Measurements from ENCODE around the gene TMBIM6.
"Not testable (repeated sequence)": the region's sequence is repeated elsewhere in the genome, so short reads cannot be mapped to it uniquely, and the experiment has no call there.

Gene TMBIM6

DNA sequence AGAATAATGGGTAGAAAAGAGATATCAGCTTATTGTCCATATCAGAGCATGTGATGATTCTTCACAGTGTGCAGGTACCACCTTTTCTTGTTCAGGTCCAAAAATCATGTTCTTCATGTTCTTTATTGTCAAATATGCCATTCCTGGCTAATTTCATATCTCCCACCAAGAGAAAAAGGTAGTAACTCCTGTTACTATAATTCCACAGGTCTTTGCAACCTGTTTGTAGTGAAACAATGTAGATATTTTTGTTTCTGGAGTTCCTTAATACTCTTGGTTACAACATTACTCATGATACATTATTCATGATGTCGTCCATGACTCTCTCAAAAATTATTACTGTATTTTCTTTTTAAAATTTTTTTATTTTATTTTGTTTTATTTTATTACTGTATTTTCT lies 11.3 kb upstream of the TMBIM6 start:
- no peak for DNase-seq (ENCODE audit: low spot score)

- no peak for DNase-seq (ENCODE audit: low spot score)
Observed at GRCh38 chr12:49730568-49731101, 10.7 kb upstream of the TMBIM6 start.

DNA sequence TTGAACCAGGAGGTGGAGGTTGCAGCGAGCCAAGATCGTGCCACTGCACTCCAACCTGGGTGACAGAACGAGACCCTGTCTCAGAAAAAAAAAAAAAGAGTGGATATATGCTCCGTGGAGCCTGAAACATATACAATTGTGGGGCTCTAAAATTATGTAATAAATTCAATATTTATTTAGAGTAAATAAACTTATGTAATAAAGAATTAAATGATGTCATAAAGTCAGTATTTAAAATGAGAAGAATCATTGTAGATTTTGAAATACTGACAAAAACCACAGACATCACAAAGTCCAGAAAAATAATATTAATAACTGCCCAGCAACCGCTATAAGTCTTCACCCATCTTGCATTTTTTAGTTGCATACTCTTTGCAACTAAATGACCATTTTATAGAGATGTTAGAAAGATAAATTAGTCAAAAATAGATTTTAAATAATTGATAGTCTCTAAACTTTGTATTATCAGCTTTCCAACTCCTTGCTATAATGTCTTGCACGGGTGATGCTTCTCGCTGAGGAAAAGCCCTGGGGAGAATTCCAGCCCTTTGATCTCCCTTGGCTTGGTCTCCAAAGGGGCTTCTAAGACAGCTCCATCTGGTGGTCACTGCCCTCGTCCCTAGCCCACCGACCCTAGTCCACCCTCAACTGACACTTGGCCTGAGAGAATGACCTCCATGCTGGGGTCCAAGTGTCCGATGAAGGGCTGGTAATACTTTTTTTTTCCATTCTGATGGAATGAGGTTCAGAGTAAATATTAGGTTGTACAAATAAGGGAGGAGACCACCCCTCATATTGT lies 7.9 kb upstream of the TMBIM6 start:
- DNase-seq (ENCODE audit: low spot score), result no peak

DNA sequence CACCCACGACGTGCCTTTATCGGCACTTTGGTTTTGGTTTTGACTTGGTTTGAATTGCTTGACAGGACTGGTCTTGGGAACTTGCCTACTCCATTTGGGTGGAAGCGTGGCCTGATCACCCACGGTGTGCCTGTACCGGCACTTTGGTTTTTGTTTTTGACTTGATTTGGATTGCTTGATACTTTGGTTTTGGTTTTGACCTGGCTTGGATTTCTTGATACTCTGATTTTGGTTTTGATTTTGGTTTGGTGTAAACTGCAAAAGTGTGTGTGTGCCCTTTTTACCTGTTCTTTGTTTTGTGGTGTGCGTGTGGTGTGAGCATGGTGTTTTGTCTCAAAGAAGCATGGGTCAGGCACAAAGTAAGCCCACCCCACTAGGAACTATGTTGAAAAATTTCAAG lies 6.5 kb upstream of the TMBIM6 start:
- DNase-seq (ENCODE audit: low spot score), result not testable (repeated sequence)

DNA sequence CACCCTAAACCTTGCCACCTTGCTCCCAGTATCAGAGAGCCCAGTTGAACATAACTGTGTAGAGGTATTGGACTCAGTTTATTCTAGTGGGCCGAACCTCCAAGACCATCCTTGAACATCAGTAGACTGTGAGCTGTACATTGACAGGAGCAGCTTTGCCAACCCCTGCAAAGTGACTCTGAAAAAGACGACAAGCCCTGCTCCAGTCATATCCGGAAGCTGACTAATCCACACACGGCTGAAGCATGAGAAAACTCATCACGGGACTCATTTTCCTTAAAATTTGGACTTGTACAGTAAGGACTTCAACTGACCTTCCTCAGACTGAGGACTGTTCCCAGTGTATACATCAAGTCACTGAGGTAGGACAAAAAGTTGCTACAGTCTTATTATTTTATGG lies 2.6 kb upstream of the TMBIM6 start:
- DNase-seq (ENCODE audit: low spot score), result not testable (repeated sequence)

GRCh38 chr12:49740277-49740676 lies 1.1 kb upstream of the TMBIM6 start:
- DNase-seq (ENCODE audit: low spot score), result not testable (repeated sequence)

DNA sequence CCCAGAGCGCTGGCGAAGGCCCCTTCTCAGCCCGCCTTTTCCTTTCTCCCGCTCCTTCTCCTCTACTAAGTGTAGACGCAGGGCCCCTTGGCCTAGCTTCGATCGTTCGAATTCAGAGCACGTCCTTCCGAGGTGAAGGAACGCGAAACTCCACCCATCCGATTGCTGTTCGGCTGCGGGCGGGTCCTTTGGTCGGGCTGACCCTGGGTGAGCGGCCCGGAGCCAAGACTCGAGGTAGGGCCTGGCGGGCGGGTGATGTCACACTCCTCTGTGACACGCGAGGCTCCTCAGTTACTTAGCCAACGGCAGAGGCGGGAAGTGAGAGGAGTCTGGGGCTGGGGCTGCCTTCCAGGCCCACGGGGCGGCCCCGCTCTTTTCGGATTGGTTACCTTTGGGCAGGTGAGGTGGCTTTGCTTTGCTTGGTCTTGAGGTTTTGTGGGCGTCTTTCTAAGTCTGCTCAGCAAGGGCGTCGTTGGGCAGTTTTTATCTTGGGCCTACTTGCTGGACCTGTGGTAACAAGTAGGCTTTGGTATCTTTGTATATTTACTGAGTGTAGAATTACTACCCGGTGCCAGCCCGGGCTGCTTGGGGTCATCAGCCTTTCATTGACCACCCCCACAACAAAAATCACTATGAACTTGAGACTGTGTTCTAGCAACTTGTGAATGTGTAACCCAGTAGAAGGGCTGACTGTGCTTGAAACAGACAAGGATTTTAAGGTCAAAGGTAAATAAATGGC lies 694 bp downstream of the TMBIM6 start:
- DNase-seq (ENCODE audit: low spot score), result peak; percentile 53

DNA sequence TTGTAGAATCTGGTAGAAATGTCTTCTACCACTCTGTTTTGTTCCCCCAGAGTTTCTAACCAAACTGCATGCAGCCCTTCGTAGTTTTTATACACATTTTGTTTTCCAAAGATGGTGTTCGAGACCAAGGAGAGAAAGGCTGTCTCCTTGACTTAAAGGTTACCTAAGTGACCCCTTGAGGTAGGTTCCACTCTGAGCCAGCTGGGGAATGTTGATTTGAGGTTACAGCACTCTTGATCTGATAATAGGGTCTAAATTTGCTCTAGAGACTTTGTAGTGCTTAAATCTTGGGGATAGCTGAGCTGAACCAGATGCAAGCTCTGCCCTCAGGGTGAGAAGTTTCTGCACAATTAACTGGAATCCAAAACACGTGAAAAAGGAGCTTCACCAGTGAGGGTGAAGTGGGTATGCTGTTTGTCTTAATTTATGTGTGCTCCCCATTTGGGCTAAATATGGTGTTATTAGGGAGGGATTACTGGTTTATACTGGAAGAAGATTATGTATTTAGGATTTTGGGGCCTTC lies 3.1 kb downstream of the TMBIM6 start:
- DNase-seq (ENCODE audit: low spot score), result no peak

DNA sequence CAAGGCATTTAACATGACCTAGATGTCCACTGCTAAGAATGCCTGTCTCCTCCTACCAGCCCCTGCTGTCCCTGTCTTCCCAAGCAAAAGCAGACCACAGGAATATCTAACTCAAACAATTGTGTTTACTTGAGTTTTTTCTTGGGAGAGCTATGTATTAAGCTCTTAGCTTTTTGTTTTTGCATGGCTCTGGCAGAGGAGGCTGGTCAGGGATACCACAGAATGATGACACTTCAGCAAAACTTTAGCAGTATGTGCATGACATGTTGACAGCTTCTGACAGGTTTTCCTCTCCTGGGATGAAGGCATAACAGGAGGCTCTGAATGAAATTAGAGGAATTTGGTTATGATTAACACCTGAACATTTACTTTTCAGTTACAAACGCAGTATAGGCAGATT lies 6.9 kb downstream of the TMBIM6 start:
- no peak for DNase-seq (ENCODE audit: low spot score)

GRCh38 chr12:49748800-49749199 lies 7.4 kb downstream of the TMBIM6 start:
- DNase-seq (ENCODE audit: low spot score), result no peak

DNA sequence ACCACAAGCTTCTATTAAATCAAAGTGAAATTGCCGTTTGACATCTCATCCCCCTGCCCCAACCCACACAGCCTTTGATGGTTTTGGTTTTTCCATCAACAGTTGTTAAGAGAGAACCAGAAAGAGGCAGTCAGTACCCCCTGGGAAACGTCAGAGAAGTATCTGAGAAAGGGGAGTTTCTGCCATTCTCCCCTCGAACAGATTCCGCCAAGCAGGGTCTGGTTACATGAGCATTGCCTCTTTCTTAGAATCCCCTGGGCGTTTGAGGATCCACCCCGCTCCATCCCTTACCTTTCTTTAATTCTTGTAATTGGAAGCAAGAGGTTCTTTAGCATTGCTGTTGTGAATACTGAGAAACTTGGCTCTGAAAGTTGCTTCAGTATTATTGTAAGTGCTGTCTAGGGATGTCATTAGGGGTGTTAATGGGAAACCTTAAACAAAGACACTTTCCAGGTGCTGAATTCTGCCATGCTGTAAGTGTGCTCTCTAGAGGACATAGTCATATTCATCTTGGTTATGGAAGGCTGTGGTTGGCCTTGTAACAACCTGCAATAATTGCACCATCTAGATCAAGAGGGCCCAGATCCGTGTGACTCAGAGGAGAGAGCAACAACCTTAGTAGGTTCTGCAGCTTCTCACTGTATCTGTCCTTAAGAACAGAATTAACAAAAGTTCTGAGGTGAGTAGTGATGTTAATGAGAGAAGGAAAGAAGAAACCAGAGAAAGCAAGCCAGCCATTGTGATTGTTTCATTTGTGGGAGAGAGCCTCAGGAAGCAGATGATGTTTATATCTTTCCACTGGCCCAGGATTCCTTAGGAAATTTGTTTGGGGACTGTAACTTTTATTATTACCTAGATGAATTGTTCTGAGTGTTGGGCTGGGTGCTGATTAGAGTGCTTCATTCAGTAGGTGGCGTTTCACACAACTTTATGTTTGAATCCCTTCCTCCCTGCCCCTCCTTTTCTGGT lies 9.0 kb downstream of the TMBIM6 start:
- no peak for DNase-seq (ENCODE audit: low spot score)

DNA sequence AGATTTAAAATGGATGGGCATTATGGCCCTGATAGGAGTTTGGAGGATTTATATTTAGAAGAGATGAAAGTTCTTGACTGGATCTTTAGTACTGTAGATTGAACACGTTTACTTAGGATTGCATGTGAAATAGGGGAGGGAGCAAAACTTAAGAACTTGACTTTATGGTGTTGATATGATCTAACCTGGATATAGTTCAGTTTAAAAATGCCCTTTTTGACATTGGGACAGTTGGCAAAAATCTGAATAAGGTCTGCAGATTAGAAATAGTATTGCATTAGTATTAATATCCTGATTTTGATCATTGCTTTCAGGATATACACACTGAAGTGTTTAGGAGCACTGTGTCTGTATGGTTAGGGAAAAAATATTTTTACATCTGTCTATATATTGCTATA lies 9.6 kb downstream of the TMBIM6 start:
- no peak for DNase-seq (ENCODE audit: low spot score)

DNA sequence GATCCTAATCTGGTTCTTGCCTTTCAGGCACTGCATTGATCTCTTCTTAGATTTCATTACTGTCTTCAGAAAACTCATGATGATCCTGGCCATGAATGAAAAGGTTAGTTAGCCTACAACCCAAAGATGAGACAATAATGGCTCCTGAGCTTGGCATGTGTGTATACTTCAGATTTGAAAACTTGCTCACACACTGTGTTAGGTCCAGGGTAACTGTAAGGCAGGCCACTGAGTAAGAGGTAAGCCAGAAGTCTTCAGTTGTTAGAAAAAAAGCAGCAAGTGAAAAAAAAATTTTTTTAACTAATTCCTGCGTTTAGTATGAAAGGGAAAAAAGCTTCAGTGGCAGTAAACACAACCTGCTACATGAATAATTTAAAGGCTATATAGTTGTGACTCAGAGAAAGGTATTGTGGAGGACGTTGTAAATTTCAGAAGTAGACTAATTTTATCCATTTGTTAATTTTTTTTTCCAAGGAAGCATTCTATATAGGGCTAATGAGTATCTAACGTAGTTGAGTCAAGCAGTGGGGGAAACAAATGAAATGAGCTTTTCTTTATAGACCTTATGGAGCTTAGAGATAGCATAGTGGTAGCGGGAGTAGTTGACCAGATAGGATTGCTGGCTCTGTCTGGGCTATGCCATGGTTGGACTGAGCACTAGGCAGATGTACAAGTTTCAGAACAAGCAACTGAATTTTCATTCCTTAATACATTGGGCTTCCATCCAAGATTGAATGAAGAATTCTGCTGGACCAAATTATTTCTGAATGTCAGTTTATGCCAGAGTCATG lies 20.5 kb downstream of the TMBIM6 start:
- no peak for DNase-seq (ENCODE audit: low spot score)

DNA sequence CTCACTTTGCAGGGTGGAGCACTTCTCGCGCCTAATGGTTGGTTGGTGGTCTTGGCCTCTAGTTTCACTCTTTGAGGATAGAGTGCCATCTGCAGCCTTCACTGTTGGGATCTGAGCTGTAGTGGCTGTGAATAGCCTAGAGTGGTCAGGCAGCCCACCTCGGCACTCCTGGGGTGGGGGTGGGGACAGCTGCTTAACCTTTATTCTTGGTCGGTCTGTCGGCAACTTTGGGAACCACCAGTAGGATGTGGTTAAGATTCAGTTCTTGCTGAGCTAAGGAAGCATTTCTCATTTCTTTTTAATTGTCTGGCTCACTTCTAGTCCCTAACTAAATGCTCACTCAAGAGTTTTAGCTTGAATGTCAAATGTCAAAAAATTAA lies 21.1 kb downstream of the TMBIM6 start:
- no peak for DNase-seq (ENCODE audit: low spot score)

DNA sequence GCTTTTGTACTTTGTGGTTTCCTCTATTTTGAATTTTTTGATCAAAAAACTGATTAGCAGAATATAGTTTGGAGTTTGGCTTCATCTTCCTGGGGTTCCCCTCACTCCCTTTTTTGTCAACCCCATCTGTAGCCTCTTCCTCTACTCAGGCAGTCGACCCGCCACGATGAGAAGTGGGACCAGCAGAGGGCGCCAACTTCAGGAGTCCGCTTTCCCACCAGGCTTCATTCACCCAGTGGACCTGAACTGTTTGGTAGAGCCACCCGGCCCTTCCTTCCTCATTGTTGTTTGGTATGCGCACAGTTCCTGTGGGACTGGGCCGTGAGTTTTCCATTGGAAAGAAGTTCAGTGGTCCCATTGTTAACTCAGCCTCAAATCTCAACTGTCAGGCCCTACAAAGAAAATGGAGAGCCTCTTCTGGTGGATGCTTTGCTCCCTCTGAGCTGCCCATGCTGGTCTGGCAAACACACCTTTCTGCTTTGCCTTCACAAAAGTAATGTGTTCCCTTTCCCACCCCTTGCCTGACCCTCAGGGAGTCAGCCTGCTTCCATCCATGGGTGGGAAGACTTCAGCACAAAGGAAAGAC lies 21.7 kb downstream of the TMBIM6 start:
- DNase-seq (ENCODE audit: low spot score), result peak; percentile 40

DNA sequence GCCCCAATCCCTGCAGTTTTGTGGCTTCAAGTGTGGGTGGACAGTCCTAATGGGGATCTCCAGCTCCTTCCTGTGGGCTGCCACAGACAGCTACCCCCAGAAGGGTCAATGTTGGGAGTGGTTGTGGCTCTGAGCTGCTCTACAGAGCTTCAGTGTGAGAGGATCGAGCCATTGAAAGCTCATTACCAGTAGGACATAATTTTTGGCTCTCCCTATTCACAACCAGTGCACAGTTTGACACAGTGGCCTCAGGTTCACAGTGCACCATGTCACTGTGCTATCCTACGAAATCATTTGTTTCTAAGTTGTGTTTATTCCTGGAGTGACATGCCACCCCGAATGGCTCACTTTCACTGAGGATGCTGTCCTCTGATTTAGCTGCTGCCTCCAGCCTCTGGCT lies 22.8 kb downstream of the TMBIM6 start:
- no peak for DNase-seq (ENCODE audit: low spot score)

DNA sequence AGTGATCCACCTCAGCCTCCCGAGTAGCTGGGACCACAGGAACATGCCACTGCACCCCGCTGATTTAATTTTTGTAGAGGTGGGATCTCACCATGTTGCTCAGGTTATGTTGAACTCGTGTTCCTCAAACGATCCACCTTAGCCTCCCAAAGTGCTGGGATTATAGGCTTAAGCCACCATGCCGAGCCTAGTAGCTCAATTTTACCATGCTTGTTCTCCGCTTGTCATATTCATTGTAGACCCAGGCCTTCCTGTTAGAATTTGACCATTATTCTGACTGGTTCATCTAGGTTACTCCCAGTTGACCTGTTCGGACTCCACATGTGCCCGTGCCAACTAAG lies 24.7 kb downstream of the TMBIM6 start:
- DNase-seq (ENCODE audit: low spot score), result no peak

DNA sequence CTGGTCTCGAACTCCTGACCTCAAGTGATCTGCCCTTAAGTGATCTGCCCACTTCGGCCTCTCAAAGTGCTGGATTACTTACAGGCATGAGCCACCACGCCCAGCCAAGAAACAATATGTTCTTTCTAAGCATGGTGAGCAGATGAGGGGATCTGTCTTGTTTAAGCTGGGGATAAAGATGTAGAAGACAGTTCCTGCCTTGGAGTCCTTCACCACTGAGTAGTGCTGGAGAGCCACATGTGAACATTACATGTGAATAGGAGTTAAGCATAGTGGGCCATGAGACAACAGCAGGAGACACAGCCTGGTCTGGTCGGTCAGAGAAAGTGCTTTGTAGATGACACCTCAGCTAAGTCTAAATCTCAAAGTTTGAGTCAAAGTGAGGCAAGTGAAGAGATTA lies 26.0 kb downstream of the TMBIM6 start:
- DNase-seq (ENCODE audit: low spot score), result no peak

DNA sequence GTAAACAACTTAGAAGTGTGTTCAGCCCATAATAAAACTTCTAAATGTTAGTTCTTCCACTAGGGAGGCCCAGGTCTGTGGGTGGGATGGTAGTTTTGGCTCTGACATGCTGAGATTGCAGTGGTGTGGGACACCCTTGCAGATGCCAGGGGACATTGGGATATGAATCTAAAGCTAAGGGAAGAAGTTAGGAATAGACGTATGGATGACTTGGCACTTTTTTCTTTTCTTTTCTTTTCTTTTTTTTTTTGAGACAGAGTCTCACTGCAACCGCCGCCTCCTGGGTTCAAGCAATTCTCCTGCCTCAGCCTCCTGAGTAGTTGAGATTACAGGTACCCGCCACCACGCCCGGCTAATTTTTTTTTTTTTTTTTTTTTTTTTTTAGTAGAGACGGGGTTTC lies 31.7 kb downstream of the TMBIM6 start:
- not testable (repeated sequence) for DNase-seq (ENCODE audit: low spot score)

DNA sequence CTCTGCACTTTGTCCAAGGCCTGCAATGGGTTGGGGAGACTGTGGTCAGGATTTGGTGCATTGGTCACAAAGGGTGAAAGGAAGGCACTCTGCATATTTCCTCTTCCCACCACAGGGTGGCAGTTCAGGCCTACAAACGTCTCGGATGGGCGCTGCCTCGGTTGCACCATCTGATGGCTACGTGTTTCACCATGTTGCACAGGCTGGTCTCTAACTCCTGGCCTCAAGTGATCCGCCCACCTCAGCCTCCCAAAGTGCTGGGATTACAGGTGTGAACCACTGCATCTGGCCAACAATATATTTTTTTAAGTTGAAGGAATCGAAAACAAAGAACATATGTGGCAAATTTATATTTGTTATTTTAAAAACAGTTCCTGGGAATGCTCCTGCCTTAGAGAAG lies 35.1 kb downstream of the TMBIM6 start:
- DNase-seq (ENCODE audit: low spot score), result peak; percentile 80

- no peak for DNase-seq (ENCODE audit: low spot score)
Observed at GRCh38 chr12:49776858-49777257, 35.5 kb downstream of the TMBIM6 start.

Measured in pons (tissue), 1 donor.